Measurements from ENCODE around the gene YJU2.
A peak's percentile ranks its signal among the peaks of the same experiment; 100 is the strongest.
"Not testable (repeated sequence)": the region's sequence is repeated elsewhere in the genome, so short reads cannot be mapped to it uniquely, and the experiment has no call there.

The YJU2 gene

GRCh38 chr19:4246767-4247593 is at the start of gene YJU2:
Gene YJU2 (plus strand): TSS chr19:4247080. CDS start chr19:4247147, 67 bp downstream.
- FAIRE-seq = peak; percentile 98

GRCh38 chr19:4197228-4197624 is 49.7 kb upstream of the YJU2 start:
- no peak for FAIRE-seq

- no peak for FAIRE-seq
Measured at GRCh38 chr19:4197625-4198466, 49.0 kb upstream of the YJU2 start.

- FAIRE-seq = no peak
Measured at GRCh38 chr19:4198467-4199126, 48.3 kb upstream of the YJU2 start.

- FAIRE-seq = no peak
Measured at GRCh38 chr19:4199699-4200293, 47.1 kb upstream of the YJU2 start.

- no peak for FAIRE-seq
Measured at GRCh38 chr19:4200940-4201542, 45.8 kb upstream of the YJU2 start.

GRCh38 chr19:4201798-4202197 is 45.1 kb upstream of the YJU2 start:
- FAIRE-seq = no peak

GRCh38 chr19:4206818-4207484 is 39.9 kb upstream of the YJU2 start:
- no peak for FAIRE-seq

GRCh38 chr19:4208385-4209094 is 38.3 kb upstream of the YJU2 start:
- FAIRE-seq = no peak

- no peak for FAIRE-seq
Measured at GRCh38 chr19:4210166-4210731, 36.6 kb upstream of the YJU2 start.

- no peak for FAIRE-seq
Measured at GRCh38 chr19:4213116-4213515, 33.8 kb upstream of the YJU2 start.

- FAIRE-seq = no peak
Measured at GRCh38 chr19:4215807-4216206, 31.1 kb upstream of the YJU2 start.

- FAIRE-seq = no peak
Measured at GRCh38 chr19:4216846-4217245, 30.0 kb upstream of the YJU2 start.

GRCh38 chr19:4217429-4218264 is 29.2 kb upstream of the YJU2 start:
- no peak for FAIRE-seq

- not testable (repeated sequence) for FAIRE-seq
Measured at GRCh38 chr19:4218523-4218922, 28.4 kb upstream of the YJU2 start.

- no peak for FAIRE-seq
Measured at GRCh38 chr19:4220188-4220587, 26.7 kb upstream of the YJU2 start.

GRCh38 chr19:4224470-4224869 is 22.4 kb upstream of the YJU2 start:
- FAIRE-seq = no peak

GRCh38 chr19:4225885-4226284 is 21.0 kb upstream of the YJU2 start:
- FAIRE-seq = no peak

GRCh38 chr19:4227771-4228170 is 19.1 kb upstream of the YJU2 start:
- no peak for FAIRE-seq

- no peak for FAIRE-seq
Measured at GRCh38 chr19:4228765-4229178, 18.1 kb upstream of the YJU2 start.
